IPS-15b (cell line): ENCODE measurements around the gene MITF.
"Not testable (repeated sequence)": the region's sequence is repeated elsewhere in the genome, so short reads cannot be mapped to it uniquely, and the experiment has no call there.

Experiments used
- H3K27me3 ChIP-seq: one replicate; pipeline ENCODE4 v1.6.1; 2013; ENCODE audit warnings: low read length; ENCODE audit not compliant: control insufficient read depth, insufficient read depth
- H3K36me3 ChIP-seq: one replicate; pipeline ENCODE4 v1.6.1; 2013; ENCODE audit warnings: low read length; ENCODE audit not compliant: control insufficient read depth, insufficient read depth
- H3K4me1 ChIP-seq: one replicate; pipeline ENCODE4 v1.6.1; 2013; ENCODE audit warnings: mild to moderate bottlenecking, low read length; ENCODE audit not compliant: control insufficient read depth, insufficient read depth
- H3K4me3 ChIP-seq: one replicate; pipeline ENCODE4 v1.5.1; 2013; ENCODE audit warnings: low read depth, low read length
- H3K9ac ChIP-seq: one replicate; pipeline ENCODE4 v1.6.1; 2013; ENCODE audit warnings: low read depth, mild to moderate bottlenecking, low read length
- H3K9me3 ChIP-seq: one replicate; pipeline ENCODE4 v1.6.1; 2013; ENCODE audit warnings: mild to moderate bottlenecking, low read length; ENCODE audit not compliant: control insufficient read depth, insufficient read depth

Gene MITF

GRCh38 chr3:69784954-69785514, 45.8 kb downstream of the MITF start:
- Histone ChIP-seq H3K27me3 (no peaks in the 10 kb centered on the region), H3K4me3 (no peak overlapping the region), H3K9ac (no peak overlapping the region), H3K4me1 (no peaks in the 10 kb centered on the region), H3K9me3 (no peaks in the 10 kb centered on the region), H3K36me3 (no peaks in the 10 kb centered on the region)

DNA sequence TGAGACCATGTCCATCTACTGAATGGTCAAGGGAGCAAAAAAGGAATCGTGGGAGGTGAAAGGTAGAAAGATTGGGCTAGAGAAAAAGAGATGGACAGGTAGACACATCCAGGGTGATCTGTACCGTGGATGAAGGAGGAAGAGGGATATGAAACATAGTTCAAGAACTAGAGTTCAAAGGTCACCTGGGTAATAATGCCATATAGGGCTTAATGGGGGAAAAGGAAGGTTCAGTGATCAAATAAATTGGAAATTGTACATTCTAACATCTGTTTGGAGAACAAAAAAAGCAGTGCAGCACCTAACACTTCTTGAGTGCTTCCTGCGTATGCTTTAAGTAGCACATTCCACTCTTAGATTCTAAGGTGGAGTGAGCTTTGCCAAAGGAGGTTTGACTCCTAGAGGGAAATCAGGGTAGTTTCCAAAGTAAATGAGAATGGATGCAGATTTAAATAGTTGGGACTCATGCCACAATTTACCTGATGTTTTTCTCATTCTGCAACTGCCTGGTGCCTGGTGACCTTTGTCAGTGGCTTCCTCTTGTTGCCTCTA, 46.6 kb downstream of the MITF start:
- no peaks in the 10 kb centered on the region for H3K9me3 ChIP-seq
- H3K9ac ChIP-seq: no peak overlapping the region
- H3K4me3 ChIP-seq: no peak overlapping the region
- no peaks in the 10 kb centered on the region for H3K36me3 ChIP-seq
- H3K27me3 ChIP-seq: no peaks in the 10 kb centered on the region
- H3K4me1 ChIP-seq: no peaks in the 10 kb centered on the region

DNA sequence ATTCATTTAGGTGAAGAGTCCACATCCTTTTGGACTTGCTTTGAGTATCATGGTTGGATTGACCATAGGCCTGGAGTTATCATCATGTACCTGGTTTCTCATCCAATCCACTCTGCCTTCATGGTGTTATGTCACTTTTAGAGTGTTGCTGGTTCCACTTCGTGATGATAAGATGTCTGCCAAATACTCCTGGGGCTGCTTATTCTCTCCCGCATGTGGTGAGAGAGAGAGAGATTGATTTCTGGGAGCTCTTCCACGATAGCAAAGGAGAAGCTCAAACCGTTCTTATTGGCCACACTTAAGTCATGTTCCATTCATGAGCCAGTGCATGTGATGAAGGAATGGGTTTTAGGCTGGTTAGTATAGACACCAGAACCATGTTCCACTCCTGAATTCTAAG, 47.6 kb downstream of the MITF start:
- Histone ChIP-seq H3K4me1 (peaks cover 3% of the 10 kb centered on the region), H3K9ac (no peak overlapping the region), H3K27me3 (no peaks in the 10 kb centered on the region), H3K36me3 (no peaks in the 10 kb centered on the region), H3K4me3 (no peak overlapping the region), H3K9me3 (no peaks in the 10 kb centered on the region)

- Histone ChIP-seq H3K4me3 (no peak overlapping the region), H3K27me3 (no peaks in the 10 kb centered on the region), H3K9ac (no peak overlapping the region), H3K9me3 (no peaks in the 10 kb centered on the region), H3K4me1 (peaks cover 5% of the 10 kb centered on the region), H3K36me3 (no peaks in the 10 kb centered on the region)
These were observed 48.3 kb downstream of the MITF start for GRCh38 chr3:69787436-69788168.

DNA sequence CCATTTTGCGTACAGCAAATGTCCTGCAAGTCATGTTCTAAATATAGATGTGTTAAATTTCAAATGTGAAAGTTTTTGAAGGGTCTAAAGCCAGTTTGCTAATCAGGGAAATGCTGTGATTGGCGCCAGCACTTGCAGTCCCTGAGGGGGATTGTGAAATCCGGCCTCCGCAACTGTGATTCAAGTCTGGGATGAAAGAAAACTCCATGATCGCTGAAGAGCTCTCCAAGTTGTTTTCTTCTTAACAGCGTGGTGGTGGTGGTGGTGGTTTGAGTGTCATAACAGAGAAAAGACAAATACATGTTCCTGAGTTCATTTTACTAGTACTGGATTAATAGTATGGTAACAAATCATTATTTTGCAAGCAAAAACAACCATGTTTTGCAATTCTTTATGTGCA, 51.8 kb downstream of the MITF start:
- no peaks in the 10 kb centered on the region for H3K36me3 ChIP-seq
- no peaks in the 10 kb centered on the region for H3K9me3 ChIP-seq
- no peaks in the 10 kb centered on the region for H3K27me3 ChIP-seq
- no peak overlapping the region for H3K9ac ChIP-seq
- no peak overlapping the region for H3K4me3 ChIP-seq
- peaks cover 5% of the 10 kb centered on the region for H3K4me1 ChIP-seq

GRCh38 chr3:69791919-69792399, 52.7 kb downstream of the MITF start:
- no peaks in the 10 kb centered on the region for H3K36me3 ChIP-seq
- no peaks in the 10 kb centered on the region for H3K27me3 ChIP-seq
- no peak overlapping the region for H3K9ac ChIP-seq
- no peaks in the 10 kb centered on the region for H3K9me3 ChIP-seq
- H3K4me1 ChIP-seq: peaks cover 5% of the 10 kb centered on the region
- no peak overlapping the region for H3K4me3 ChIP-seq

- H3K4me3 ChIP-seq, H3K9ac ChIP-seq, H3K36me3 ChIP-seq, H3K9me3 ChIP-seq, H3K4me1 ChIP-seq, H3K27me3 ChIP-seq: not testable (repeated sequence)
These were observed 56.9 kb downstream of the MITF start for GRCh38 chr3:69796126-69796525.

DNA sequence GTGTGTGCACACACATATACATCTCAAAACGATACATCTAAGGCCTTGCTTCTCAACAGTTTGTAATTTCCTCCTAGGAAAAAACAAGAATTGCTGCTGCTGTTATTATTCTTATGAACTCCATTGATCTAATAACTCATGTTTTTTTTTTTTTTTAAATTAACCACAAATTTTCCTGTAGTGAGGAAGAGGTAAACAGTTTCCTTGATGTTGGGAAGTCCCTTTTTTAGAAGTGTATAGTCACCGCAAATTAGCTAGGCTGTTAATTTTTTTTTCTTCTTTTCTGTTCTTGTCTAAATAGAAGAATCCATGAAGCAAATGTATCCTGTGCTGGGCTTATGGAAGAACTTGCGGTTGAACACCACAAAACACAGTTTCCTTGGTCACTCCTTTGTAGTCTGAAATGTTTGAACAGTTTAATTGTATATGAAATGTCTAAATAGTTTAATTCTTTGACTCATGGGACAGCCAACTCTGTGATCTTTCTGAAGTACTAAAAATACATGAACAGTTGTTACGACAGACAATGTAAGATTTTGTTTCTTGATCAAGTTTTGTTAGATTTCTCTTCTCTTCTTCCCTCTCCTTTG, 64.5 kb downstream of the MITF start:
- H3K9me3 ChIP-seq: no peaks in the 10 kb centered on the region
- no peaks in the 10 kb centered on the region for H3K36me3 ChIP-seq
- H3K9ac ChIP-seq: no peak overlapping the region
- no peaks in the 10 kb centered on the region for H3K4me1 ChIP-seq
- no peak overlapping the region for H3K4me3 ChIP-seq
- H3K27me3 ChIP-seq: no peaks in the 10 kb centered on the region

GRCh38 chr3:69805491-69805890, 66.2 kb downstream of the MITF start:
- Histone ChIP-seq H3K9me3 (no peaks in the 10 kb centered on the region), H3K4me3 (no peak overlapping the region), H3K9ac (no peak overlapping the region), H3K27me3 (no peaks in the 10 kb centered on the region), H3K4me1 (peaks cover 4% of the 10 kb centered on the region), H3K36me3 (no peaks in the 10 kb centered on the region)

DNA sequence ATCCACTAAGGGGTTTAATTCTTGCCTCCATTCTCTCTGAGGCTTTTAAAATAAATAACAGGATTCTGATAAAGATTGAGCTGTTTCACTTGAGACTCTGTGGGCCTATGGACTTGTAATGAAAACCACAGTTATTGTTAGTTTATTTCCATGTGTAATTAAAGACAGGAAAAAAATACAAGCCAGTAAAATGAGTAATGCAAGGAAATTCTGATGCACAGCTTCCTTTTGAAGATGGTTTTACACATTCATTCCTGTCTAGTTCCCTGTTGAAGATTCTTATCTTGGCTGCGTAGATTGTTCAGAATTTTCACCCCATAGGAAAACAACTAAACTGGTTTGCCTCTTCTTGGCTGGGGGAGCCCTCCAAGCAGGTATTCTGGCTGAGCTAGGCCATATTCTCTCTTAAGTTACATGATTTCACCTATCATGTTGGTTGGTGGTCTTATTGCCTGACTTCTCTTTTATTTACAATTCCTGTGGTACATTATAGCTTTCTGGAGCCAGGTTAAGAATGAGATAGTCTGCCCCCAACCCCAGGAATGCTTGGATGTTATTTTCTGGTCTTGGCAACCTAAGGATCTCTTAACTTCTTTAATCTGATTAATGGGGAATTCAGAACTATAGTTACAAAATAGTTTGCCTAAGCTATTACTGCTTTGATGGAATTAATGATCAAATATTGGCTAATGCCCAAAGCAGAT, 67.6 kb downstream of the MITF start:
- peaks cover 4% of the 10 kb centered on the region for H3K4me1 ChIP-seq

GRCh38 chr3:69807674-69808073, 68.4 kb downstream of the MITF start:
- Histone ChIP-seq H3K36me3 (no peaks in the 10 kb centered on the region), H3K4me3 (no peak overlapping the region), H3K4me1 (peaks cover 4% of the 10 kb centered on the region), H3K9ac (no peak overlapping the region), H3K27me3 (no peaks in the 10 kb centered on the region), H3K9me3 (no peaks in the 10 kb centered on the region)

More for the DNA sequence above, 67.6 kb downstream of the MITF start:
- Histone ChIP-seq H3K36me3 (no peaks in the 10 kb centered on the region), H3K27me3 (no peaks in the 10 kb centered on the region), H3K9ac (no peak overlapping the region), H3K4me3 (no peak overlapping the region), H3K9me3 (no peaks in the 10 kb centered on the region)
